ENCODE results near the gene GPX1. TPM values are rescaled to one million over a fixed set of nuclear protein-coding genes. Genes with fewer than 3 reads are reported as not detected.
"Not testable (repeated sequence)": the region's sequence is repeated elsewhere in the genome, so short reads cannot be mapped to it uniquely, and the experiment has no call there.

Gene GPX1
- polyA plus RNA-seq, 3 donors, result 174 to 1,140 (median 788) TPM

GRCh38 chr3:49362561-49362960, 4.4 kb upstream of the GPX1 start:
- no peak overlapping the region for H3K27ac ChIP-seq (ENCODE audit: low read depth, low read length)
- WGBS, 3 donors, result 76 to 84% (median 78%) methylated on average over 3 of the region's 3 CpGs

DNA sequence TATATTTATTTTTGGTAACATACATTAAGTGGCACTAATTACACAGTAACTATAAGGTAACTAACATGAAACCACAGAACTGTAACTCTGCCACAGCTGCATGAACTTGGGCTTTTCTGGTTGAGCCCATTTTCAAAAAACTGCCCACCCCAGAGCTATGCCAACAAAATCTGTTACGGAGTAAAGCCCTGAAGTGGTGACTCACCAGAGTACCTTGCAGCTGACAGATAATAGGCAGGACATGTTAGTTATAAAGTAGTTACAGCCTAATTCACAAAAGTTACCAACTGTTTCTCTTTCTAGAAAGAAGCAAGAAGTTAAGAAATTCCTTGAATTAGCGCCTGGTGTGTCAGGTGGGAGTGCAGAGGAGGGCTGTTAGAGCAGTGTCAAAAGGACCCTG, 1.5 kb upstream of the GPX1 start:
- 83 to 87% (median 85%) methylated on average over 2 of the region's 2 CpGs for WGBS, 3 donors
- H3K27ac ChIP-seq (ENCODE audit: low read depth, low read length), result no peak overlapping the region

- H3K27ac ChIP-seq (ENCODE audit: low read depth, low read length), result peak overlapping the region; percentile 71
- 19 to 34% (median 25%) methylated on average over 3 of the region's 3 CpGs for WGBS, 3 donors
Observed at GRCh38 chr3:49358884-49359225, 702 bp upstream of the GPX1 start.

- H3K27ac ChIP-seq (ENCODE audit: low read depth, low read length), result not testable (repeated sequence)
- WGBS, 3 donors, result 4 to 9% (median 5%) methylated on average over 45 to 63 of the region's 63 CpGs
Observed at GRCh38 chr3:49357443-49358216, 523 bp downstream of the GPX1 start.

- 22 to 50% (median 23%) methylated on average over 8 to 10 of the region's 10 CpGs for WGBS, 3 donors
- not testable (repeated sequence) for H3K27ac ChIP-seq (ENCODE audit: low read depth, low read length)
Observed at GRCh38 chr3:49357095-49357442, 1.1 kb downstream of the GPX1 start.

- WGBS, 3 donors, result 68 to 84% (median 74%) methylated on average over 5 of the region's 5 CpGs
- H3K27ac ChIP-seq (ENCODE audit: low read depth, low read length), result no peak overlapping the region
Observed at GRCh38 chr3:49352890-49353421, 5.2 kb downstream of the GPX1 start.

- no peak overlapping the region for H3K27ac ChIP-seq (ENCODE audit: low read depth, low read length)
- WGBS, 3 donors, result 51 to 87% (median 54%) methylated on average over 2 of the region's 2 CpGs
Observed at GRCh38 chr3:49352281-49352680, 5.9 kb downstream of the GPX1 start.

DNA sequence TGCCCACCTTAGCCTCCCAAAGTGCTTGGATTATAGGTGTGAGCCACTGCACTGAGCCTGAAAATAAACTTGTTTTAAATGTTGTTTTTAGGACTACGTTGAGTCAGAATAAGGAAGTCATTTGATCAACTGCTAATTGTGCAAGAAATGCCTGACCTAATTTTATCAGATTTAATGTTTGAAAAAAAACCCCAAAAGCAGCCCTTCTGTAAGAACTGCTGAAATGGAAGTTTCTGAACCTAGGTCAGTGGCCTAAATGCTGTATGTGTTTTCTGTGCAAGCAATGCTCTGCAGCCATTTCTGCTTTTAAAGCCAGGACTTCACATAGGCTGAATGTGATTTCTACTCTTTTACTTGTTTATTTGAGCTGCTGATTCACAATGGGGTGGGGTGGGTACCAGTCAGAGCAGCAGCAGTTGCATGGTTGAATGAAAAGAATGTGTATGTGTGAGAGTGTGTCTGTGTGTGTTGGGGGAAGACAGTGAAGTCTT, 6.6 kb downstream of the GPX1 start:
- WGBS, 3 donors, result 7 to 55% (median 17%) methylated on average over 1 of the region's 1 CpG

GRCh38 chr3:49349348-49350114, 8.6 kb downstream of the GPX1 start:
- WGBS, 3 donors, result 53 to 69% (median 61%) methylated on average over 3 of the region's 3 CpGs
- no peak overlapping the region for H3K27ac ChIP-seq (ENCODE audit: low read depth, low read length)

More for the DNA sequence above, 6.6 kb downstream of the GPX1 start:
- no peak overlapping the region for H3K27ac ChIP-seq (ENCODE audit: low read depth, low read length)

- H3K27ac ChIP-seq (ENCODE audit: low read depth, low read length), result not testable (repeated sequence)
- WGBS, 3 donors, result 87 to 97% (median 90%) methylated on average over 12 of the region's 12 CpGs
Observed at GRCh38 chr3:49348361-49348760, 9.8 kb downstream of the GPX1 start.

DNA sequence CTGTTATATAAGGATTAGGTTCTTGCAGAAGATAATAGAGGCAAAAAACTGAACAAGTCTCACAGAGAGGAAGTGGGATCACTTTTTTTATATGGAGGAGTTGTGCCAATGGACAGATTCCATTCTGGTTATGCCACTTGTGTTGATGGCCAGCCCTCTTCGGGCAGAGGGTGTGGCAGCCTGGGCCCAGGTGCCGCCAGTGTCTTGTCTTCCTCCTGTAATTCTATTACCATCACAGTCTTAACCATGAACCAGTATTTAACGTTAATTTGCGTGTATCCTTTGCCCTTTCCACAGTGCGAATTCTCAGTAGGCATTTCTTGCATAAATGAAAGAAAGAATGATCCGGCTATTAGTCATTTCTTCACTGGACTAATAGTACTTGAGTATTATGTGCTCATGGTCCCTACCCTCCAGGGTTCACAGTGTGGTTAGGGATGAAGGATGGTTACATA, 11.3 kb downstream of the GPX1 start:
- WGBS, 3 donors, result 70 to 83% (median 77%) methylated on average over 6 of the region's 6 CpGs
- no peak overlapping the region for H3K27ac ChIP-seq (ENCODE audit: low read depth, low read length)

DNA sequence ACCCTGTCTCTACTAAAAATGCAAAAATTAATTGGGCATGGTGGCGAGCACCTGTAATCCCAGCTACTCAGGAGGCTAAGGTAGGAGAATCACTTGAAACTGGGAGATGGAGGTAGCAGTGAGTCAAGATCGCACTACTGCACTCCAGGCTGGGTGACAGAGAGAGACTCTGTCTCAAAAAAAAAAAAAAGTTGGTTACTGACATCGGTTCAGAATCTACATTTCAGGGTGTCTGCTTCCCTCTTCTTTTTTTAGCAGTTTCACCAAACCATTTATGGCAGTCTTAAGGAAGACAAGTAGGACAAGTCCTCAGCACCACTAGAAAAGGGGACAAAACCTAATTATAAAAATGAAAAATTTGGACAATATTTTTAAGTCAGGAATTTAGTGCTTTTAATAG, 15.0 kb downstream of the GPX1 start:
- 65 to 93% (median 76%) methylated on average over 3 of the region's 3 CpGs for WGBS, 3 donors
- H3K27ac ChIP-seq (ENCODE audit: low read depth, low read length), result no peak overlapping the region

DNA sequence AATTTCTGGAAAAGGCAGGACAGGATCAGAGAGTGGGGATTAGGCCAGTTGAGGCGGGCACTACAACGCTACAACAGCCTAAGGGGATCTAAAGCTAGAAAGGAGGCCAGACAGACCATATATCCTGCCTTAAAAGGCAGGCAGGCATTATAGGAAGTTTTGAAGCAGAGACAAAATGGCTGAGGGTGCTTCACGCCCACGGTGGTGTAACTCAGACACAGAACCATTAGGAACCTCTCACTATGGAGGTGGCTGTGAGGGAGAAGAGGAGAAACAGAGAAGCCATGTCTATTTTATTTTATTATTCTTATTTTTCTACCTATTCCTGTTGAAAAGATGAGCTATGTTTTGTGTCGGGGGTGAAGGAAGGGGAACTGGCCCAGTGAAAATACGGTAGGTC, 16.2 kb downstream of the GPX1 start:
- peak overlapping the region; percentile 11 for H3K27ac ChIP-seq (ENCODE audit: low read depth, low read length)

GRCh38 chr3:49339941-49340800, 18.0 kb downstream of the GPX1 start, which contains the start of gene USP4:
Gene USP4, minus strand, starts transcription at chr3:49340053. Its CDS starts 29 bp downstream, at chr3:49340024.
- H3K27ac ChIP-seq (ENCODE audit: low read depth, low read length), result peak within 1 kb of the TSS; percentile 61
- 0 to 1% (median 1%) methylated on average over 63 to 70 of the region's 70 CpGs for WGBS, 3 donors

More for the DNA sequence above, 16.2 kb downstream of the GPX1 start:
- WGBS, 3 donors, result 85 to 91% (median 88%) methylated on average over 6 of the region's 6 CpGs

DNA sequence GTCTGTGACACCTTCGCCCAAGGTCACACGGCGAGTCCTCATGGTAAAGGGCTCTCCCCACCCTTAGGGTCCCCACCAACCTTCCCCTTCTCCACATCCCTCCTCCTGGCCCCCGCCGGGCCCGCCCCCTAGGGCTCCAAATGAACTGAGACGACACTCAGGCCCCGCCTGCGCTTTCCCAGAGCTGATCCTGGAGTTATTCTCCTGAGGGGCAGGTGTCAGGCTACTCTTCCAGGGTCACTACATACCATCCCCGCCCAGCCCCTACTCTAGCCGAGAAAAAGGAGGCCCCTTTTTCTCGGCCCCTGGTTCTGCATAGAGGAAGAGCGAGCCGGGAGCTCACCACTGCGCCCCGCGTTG, 18.6 kb downstream of the GPX1 start:
- WGBS, 3 donors, result 0 to 1% (median 1%) methylated on average over 17 of the region's 17 CpGs
- no peak overlapping the region for H3K27ac ChIP-seq (ENCODE audit: low read depth, low read length)

- no peak overlapping the region for H3K27ac ChIP-seq (ENCODE audit: low read depth, low read length)
- WGBS, 3 donors, result 85 to 93% (median 91%) methylated on average over 5 of the region's 5 CpGs
Observed at GRCh38 chr3:49333916-49334633, 24.1 kb downstream of the GPX1 start.

GRCh38 chr3:49333091-49333490, 25.1 kb downstream of the GPX1 start:
- H3K27ac ChIP-seq (ENCODE audit: low read depth, low read length), result no peak overlapping the region
- 54 to 95% (median 60%) methylated on average over 3 of the region's 3 CpGs for WGBS, 3 donors

DNA sequence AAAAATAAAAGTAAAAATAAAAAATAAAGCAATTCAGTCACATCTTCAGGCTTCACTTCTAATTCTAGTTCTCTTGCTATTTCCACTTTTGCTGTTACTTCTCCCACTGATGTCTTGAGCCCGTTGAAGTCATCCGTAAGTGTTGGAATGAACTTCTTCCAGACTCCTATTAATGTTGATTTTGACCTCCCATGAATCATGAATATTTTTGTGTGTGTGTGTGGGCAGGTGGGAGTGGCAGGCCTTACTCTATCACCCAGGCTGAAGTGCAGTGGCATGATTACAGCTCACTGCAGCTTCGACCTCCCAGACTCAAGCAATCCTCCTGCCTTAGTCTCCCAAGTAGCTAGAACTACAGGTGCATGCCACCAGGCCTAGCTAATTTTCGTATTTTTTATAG, 29.0 kb downstream of the GPX1 start:
- WGBS, 3 donors, result 87 to 95% (median 93%) methylated on average over 4 of the region's 4 CpGs
- H3K27ac ChIP-seq (ENCODE audit: low read depth, low read length), result no peak overlapping the region

Data from adipose tissue (tissue), 3 donors.